ENCODE data around the gene GJB2. TPM values are rescaled to one million over a fixed set of nuclear protein-coding genes. Genes with fewer than 3 reads are reported as not detected.

GJB2 gene
- not detected for polyA plus RNA-seq (2013, experiment 1 of 2)
- 0.25 TPM for polyA plus RNA-seq (2013, experiment 2 of 2)

GRCh38 chr13:20192836-20193161, at the start of gene GJB2:
GJB2 (minus strand) TSS chr13:20192938; CDS start chr13:20189581, 3,357 bp downstream.
- Histone ChIP-seq H3K27ac (ENCODE audit: low read depth, low read length, severe bottlenecking) (no peak within 1 kb of the TSS), H3K4me3 (ENCODE audit: extremely low read depth, insufficient read depth, low read length, poor library complexity, severe bottlenecking) (peak within 1 kb of the TSS; percentile 40), H3K9me3 (ENCODE audit: control insufficient read depth, low read length) (no peaks in the 10 kb centered on the region), H3K4me1 (ENCODE audit: control insufficient read depth, insufficient read depth, low read length, poor library complexity, severe bottlenecking) (peaks cover 17% of the 10 kb centered on the region), H3K36me3 (ENCODE audit: control insufficient read depth, insufficient read depth, low read length) (no peaks in the 10 kb centered on the region)
- 0% methylated on average over 12 to 19 of the region's 39 CpGs for WGBS, 2 experiments (ENCODE audit: insufficient coverage in 2 of 2)

GRCh38 chr13:20241593-20241992, 48.9 kb upstream of the GJB2 start:
- Histone ChIP-seq H3K4me3 (ENCODE audit: extremely low read depth, insufficient read depth, low read length, poor library complexity, severe bottlenecking) (no peak overlapping the region), H3K9me3 (ENCODE audit: control insufficient read depth, low read length) (no peaks in the 10 kb centered on the region), H3K4me1 (ENCODE audit: control insufficient read depth, insufficient read depth, low read length, poor library complexity, severe bottlenecking) (no peaks in the 10 kb centered on the region), H3K27ac (ENCODE audit: low read depth, low read length, severe bottlenecking) (no peak overlapping the region), H3K36me3 (ENCODE audit: control insufficient read depth, insufficient read depth, low read length) (no peaks in the 10 kb centered on the region)
- 85 to 94% methylated on average over 2 of the region's 2 CpGs for whole genome bisulfite sequencing, 2 experiments (ENCODE audit: insufficient coverage in 2 of 2)

DNA sequence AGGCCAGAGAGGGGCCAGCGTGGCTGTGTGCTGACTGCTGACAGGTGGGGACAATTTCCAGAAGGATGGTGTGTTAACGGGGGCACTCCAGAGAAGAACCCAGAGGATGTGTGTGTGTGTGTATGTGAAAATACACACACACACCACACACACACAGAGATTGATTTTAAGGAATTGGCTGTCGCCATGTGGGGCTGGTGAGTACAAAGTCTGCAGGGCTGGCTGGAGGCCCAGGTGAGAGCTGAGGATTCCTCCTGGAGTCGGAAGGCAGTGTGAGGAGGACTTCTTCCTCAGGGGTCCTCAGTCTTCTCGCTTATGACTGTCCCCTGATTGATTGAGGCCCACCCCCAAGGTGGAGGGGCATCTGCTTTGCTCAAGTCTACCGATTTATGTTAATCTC, 47.0 kb upstream of the GJB2 start:
- Histone ChIP-seq H3K4me3 (ENCODE audit: extremely low read depth, insufficient read depth, low read length, poor library complexity, severe bottlenecking) (no peak overlapping the region), H3K36me3 (ENCODE audit: control insufficient read depth, insufficient read depth, low read length) (no peaks in the 10 kb centered on the region), H3K27ac (ENCODE audit: low read depth, low read length, severe bottlenecking) (no peak overlapping the region), H3K4me1 (ENCODE audit: control insufficient read depth, insufficient read depth, low read length, poor library complexity, severe bottlenecking) (no peaks in the 10 kb centered on the region), H3K9me3 (ENCODE audit: control insufficient read depth, low read length) (no peaks in the 10 kb centered on the region)
- WGBS, 2 experiments (ENCODE audit: insufficient coverage in 2 of 2): 86 to 93% methylated on average over 2 to 4 of the region's 6 CpGs

- Histone ChIP-seq H3K4me1 (ENCODE audit: control insufficient read depth, insufficient read depth, low read length, poor library complexity, severe bottlenecking) (peaks cover 3% of the 10 kb centered on the region), H3K9me3 (ENCODE audit: control insufficient read depth, low read length) (no peaks in the 10 kb centered on the region), H3K27ac (ENCODE audit: low read depth, low read length, severe bottlenecking) (no peak overlapping the region), H3K36me3 (ENCODE audit: control insufficient read depth, insufficient read depth, low read length) (no peaks in the 10 kb centered on the region), H3K4me3 (ENCODE audit: extremely low read depth, insufficient read depth, low read length, poor library complexity, severe bottlenecking) (peak overlapping the region; percentile 16)
- WGBS, 2 experiments (ENCODE audit: insufficient coverage in 2 of 2): 34 to 43% methylated on average over 12 to 16 of the region's 25 CpGs
Measured at GRCh38 chr13:20232556-20233277, 40.0 kb upstream of the GJB2 start.

DNA sequence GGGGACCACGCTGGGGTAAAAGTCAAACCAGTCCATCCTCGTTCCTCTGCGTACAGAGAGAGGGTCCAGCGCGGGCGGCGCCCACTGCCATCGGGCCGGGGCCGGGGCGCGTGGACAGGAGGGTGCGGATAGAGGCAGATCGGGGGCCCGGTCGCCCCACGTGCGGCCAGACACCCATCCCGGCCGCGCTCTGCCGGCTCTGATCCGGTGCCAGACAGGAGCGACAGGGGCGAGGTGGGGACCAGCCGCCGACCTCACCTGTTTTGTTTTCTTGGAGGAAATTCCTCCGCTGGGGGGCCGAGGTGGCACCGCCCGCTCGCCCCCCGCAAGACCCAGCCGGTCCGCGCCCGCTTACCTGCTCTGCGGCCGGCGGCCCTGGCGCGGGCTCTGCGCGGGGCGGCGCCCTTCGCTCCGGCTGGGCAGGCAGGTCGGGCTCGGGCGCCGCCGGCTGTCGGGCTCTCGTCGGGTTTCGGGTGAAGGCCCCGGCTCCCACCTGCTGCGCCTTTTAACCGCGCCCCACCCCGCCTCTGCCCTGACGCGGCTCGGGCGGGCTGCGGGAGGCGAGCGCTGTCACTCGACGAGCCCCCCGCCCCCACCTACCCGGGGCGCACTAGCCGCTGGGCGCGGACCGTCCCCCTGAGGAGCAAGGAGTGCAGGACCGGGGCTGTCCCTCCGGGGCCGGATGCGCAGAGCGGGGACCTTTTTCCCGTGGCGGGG, 39.3 kb upstream of the GJB2 start, which contains the start of gene GJB6:
Gene GJB6, minus strand, starts transcription at position 481 of the 717 bp plus-strand sequence. CDS start 8,839 bp downstream, outside the sequence.
- Histone ChIP-seq H3K4me3 (ENCODE audit: extremely low read depth, insufficient read depth, low read length, poor library complexity, severe bottlenecking) (peak within 1 kb of the TSS; percentile 16), H3K4me1 (ENCODE audit: control insufficient read depth, insufficient read depth, low read length, poor library complexity, severe bottlenecking) (peaks cover 3% of the 10 kb centered on the region), H3K27ac (ENCODE audit: low read depth, low read length, severe bottlenecking) (no peak within 1 kb of the TSS), H3K36me3 (ENCODE audit: control insufficient read depth, insufficient read depth, low read length) (no peaks in the 10 kb centered on the region), H3K9me3 (ENCODE audit: control insufficient read depth, low read length) (no peaks in the 10 kb centered on the region)
- 1 to 2% methylated on average over 50 to 65 of the region's 85 CpGs for WGBS, 2 experiments (ENCODE audit: insufficient coverage in 2 of 2)

DNA sequence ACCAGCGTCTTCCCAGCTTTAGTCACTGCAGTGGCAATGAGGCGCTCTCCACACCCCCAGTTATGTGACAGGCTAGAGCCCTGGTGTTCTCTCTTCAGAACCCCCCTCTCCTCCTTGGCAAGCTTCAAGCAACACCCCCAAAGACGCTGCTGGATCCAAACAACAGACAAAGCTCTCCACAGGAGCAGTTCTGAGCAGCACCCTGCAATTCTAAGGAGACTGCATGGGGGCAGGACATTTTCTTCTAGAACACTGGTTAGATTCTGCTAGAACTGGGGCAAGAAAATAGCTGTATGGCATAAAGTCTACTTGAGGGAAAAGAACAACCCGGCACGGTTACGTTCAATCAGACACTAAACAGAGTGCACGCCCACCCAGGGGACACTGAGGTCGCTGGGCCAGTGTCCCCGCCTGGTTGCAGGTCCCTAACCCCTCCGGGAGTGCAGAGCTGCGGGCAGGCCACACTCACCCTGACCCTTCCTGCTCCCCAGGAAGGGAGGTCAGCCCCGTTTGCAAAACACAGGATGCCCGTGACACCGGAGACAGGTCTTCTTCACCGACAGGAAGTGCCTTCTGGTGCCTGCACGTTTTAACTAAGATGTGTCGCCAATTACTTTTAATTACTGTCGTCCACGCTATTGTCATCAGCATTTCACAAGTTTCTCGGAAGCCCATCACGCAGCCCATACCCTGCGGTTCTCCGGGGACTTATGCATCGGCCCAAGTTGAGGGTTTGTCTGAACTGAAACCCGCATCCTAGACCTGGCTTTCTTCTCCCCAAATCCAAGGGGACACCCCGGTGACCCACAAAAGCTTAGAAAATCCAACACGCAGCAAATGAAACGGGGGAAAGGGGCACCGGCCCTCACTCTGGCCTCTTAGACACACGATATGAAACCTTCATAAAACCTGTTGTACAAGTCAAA, 38.4 kb upstream of the GJB2 start:
- WGBS, 2 experiments (ENCODE audit: insufficient coverage in 2 of 2): 12 to 16% methylated on average over 23 to 26 of the region's 30 CpGs
- Histone ChIP-seq H3K36me3 (ENCODE audit: control insufficient read depth, insufficient read depth, low read length) (no peaks in the 10 kb centered on the region), H3K4me3 (ENCODE audit: extremely low read depth, insufficient read depth, low read length, poor library complexity, severe bottlenecking) (peak overlapping the region; percentile 1), H3K4me1 (ENCODE audit: control insufficient read depth, insufficient read depth, low read length, poor library complexity, severe bottlenecking) (peaks cover 3% of the 10 kb centered on the region), H3K9me3 (ENCODE audit: control insufficient read depth, low read length) (no peaks in the 10 kb centered on the region), H3K27ac (ENCODE audit: low read depth, low read length, severe bottlenecking) (no peak overlapping the region)

- no peaks in the 10 kb centered on the region for H3K9me3 ChIP-seq (ENCODE audit: control insufficient read depth, low read length)
- H3K27ac ChIP-seq (ENCODE audit: low read depth, low read length, severe bottlenecking): no peak overlapping the region
- no peaks in the 10 kb centered on the region for H3K36me3 ChIP-seq (ENCODE audit: control insufficient read depth, insufficient read depth, low read length)
- WGBS, 2 experiments (ENCODE audit: insufficient coverage in 2 of 2): 67 to 100% methylated on average over 1 to 3 of the region's 6 CpGs
- H3K4me1 ChIP-seq (ENCODE audit: control insufficient read depth, insufficient read depth, low read length, poor library complexity, severe bottlenecking): peaks cover 3% of the 10 kb centered on the region
- H3K4me3 ChIP-seq (ENCODE audit: extremely low read depth, insufficient read depth, low read length, poor library complexity, severe bottlenecking): no peak overlapping the region
Measured at GRCh38 chr13:20227730-20228129, 35.0 kb upstream of the GJB2 start.

- H3K9me3 ChIP-seq (ENCODE audit: control insufficient read depth, low read length): no peaks in the 10 kb centered on the region
- 93 to 95% methylated on average over 7 to 8 of the region's 8 CpGs for WGBS, 2 experiments (ENCODE audit: insufficient coverage in 2 of 2)
- no peak overlapping the region for H3K4me3 ChIP-seq (ENCODE audit: extremely low read depth, insufficient read depth, low read length, poor library complexity, severe bottlenecking)
Measured at GRCh38 chr13:20227288-20227687, 34.5 kb upstream of the GJB2 start.

GRCh38 chr13:20222553-20222952, 29.8 kb upstream of the GJB2 start:
- Histone ChIP-seq H3K4me1 (ENCODE audit: control insufficient read depth, insufficient read depth, low read length, poor library complexity, severe bottlenecking) (no peaks in the 10 kb centered on the region), H3K27ac (ENCODE audit: low read depth, low read length, severe bottlenecking) (no peak overlapping the region)
- 100% methylated on average over 2 to 3 of the region's 5 CpGs for WGBS, 2 experiments (ENCODE audit: insufficient coverage in 2 of 2)

More at GRCh38 chr13:20227288-20227687, 34.5 kb upstream of the GJB2 start:
- no peak overlapping the region for H3K27ac ChIP-seq (ENCODE audit: low read depth, low read length, severe bottlenecking)
- H3K36me3 ChIP-seq (ENCODE audit: control insufficient read depth, insufficient read depth, low read length): no peaks in the 10 kb centered on the region
- H3K4me1 ChIP-seq (ENCODE audit: control insufficient read depth, insufficient read depth, low read length, poor library complexity, severe bottlenecking): peaks cover 3% of the 10 kb centered on the region

GRCh38 chr13:20221772-20222171, 29.0 kb upstream of the GJB2 start:
- no peaks in the 10 kb centered on the region for H3K9me3 ChIP-seq (ENCODE audit: control insufficient read depth, low read length)
- H3K4me1 ChIP-seq (ENCODE audit: control insufficient read depth, insufficient read depth, low read length, poor library complexity, severe bottlenecking): no peaks in the 10 kb centered on the region
- H3K36me3 ChIP-seq (ENCODE audit: control insufficient read depth, insufficient read depth, low read length): no peaks in the 10 kb centered on the region
- H3K27ac ChIP-seq (ENCODE audit: low read depth, low read length, severe bottlenecking): no peak overlapping the region
- 98% methylated on average over 4 of the region's 6 CpGs; no CpG with 5 or more reads in 1 of the 2 experiments for WGBS, 2 experiments (ENCODE audit: insufficient coverage in 2 of 2)
- H3K4me3 ChIP-seq (ENCODE audit: extremely low read depth, insufficient read depth, low read length, poor library complexity, severe bottlenecking): no peak overlapping the region

More at GRCh38 chr13:20222553-20222952, 29.8 kb upstream of the GJB2 start:
- Histone ChIP-seq H3K9me3 (ENCODE audit: control insufficient read depth, low read length) (no peaks in the 10 kb centered on the region), H3K4me3 (ENCODE audit: extremely low read depth, insufficient read depth, low read length, poor library complexity, severe bottlenecking) (no peak overlapping the region), H3K36me3 (ENCODE audit: control insufficient read depth, insufficient read depth, low read length) (no peaks in the 10 kb centered on the region)

Data from mesodermal cell (in vitro differentiated cells).